Fibroblast of skin of abdomen (primary cell): ENCODE results near the gene ZNF782. TPM values are rescaled to one million over a fixed set of nuclear protein-coding genes. Genes with fewer than 3 reads are reported as not detected.
"Not testable (repeated sequence)": the region's sequence is repeated elsewhere in the genome, so short reads cannot be mapped to it uniquely, and the experiment has no call there.

Experiments
- DNase-seq: peaks from one replicate; pipeline ENCODE4 v3.0.0-alpha.2; 2013
- polyA plus RNA-seq, 2 experiments: library from polyadenylated mRNA; unstranded; fragments of 120-200 nt; gene quantifications; one replicate each; pipeline ENCODE4 v1.2.1, GENCODE V29; 2013; ENCODE audit not compliant: insufficient read length in 2 of 2

ZNF782 gene
- polyA plus RNA-seq (2013, experiment 1 of 2; ENCODE audit: insufficient read length) = 1.8 TPM
- polyA plus RNA-seq (2013, experiment 2 of 2; ENCODE audit: insufficient read length) = 1.5 TPM

- peak; percentile 93 for DNase-seq
These were observed at the start of gene ZNF782 for GRCh38 chr9:96853781-96854650. Gene ZNF782, minus strand, starts transcription at chr9:96854514. Its CDS starts 2,553 bp downstream, at chr9:96851961.

GRCh38 chr9:96900010-96900409 lies 45.7 kb upstream of the ZNF782 start:
- DNase-seq = not testable (repeated sequence)

GRCh38 chr9:96892131-96892530 lies 37.8 kb upstream of the ZNF782 start:
- no peak for DNase-seq

GRCh38 chr9:96888591-96888990 lies 34.3 kb upstream of the ZNF782 start:
- no peak for DNase-seq

GRCh38 chr9:96885424-96885823 lies 31.1 kb upstream of the ZNF782 start:
- no peak for DNase-seq

- DNase-seq = peak; percentile 29
These were observed 30.1 kb upstream of the ZNF782 start for GRCh38 chr9:96884443-96884842.

GRCh38 chr9:96883922-96884321 lies 29.6 kb upstream of the ZNF782 start:
- no peak for DNase-seq

GRCh38 chr9:96877269-96877668 lies 23.0 kb upstream of the ZNF782 start:
- DNase-seq = no peak

- DNase-seq = peak; percentile 74
These were observed 21.3 kb upstream of the ZNF782 start for GRCh38 chr9:96875461-96876142.

GRCh38 chr9:96874947-96875460 lies 20.7 kb upstream of the ZNF782 start:
- no peak for DNase-seq

- DNase-seq = no peak
These were observed 20.0 kb upstream of the ZNF782 start for GRCh38 chr9:96874201-96874785.

GRCh38 chr9:96871176-96871575 lies 16.9 kb upstream of the ZNF782 start:
- DNase-seq = no peak

- no peak for DNase-seq
These were observed 14.4 kb upstream of the ZNF782 start for GRCh38 chr9:96868709-96869108.

GRCh38 chr9:96867079-96867804 lies 12.9 kb upstream of the ZNF782 start:
- no peak for DNase-seq

- not testable (repeated sequence) for DNase-seq
These were observed 10.9 kb upstream of the ZNF782 start for GRCh38 chr9:96865240-96865639.

- peak; percentile 55 for DNase-seq
These were observed 5.3 kb upstream of the ZNF782 start for GRCh38 chr9:96859461-96860198.

GRCh38 chr9:96858670-96859069 lies 4.4 kb upstream of the ZNF782 start:
- no peak for DNase-seq

GRCh38 chr9:96858018-96858573 lies 3.8 kb upstream of the ZNF782 start:
- DNase-seq = peak; percentile 74

GRCh38 chr9:96856363-96857286 lies 2.3 kb upstream of the ZNF782 start:
- peak; percentile 61 for DNase-seq

GRCh38 chr9:96854651-96855273 lies 448 bp upstream of the ZNF782 start:
- no peak for DNase-seq
